Panc1 (cell line): ENCODE data around the gene ZCCHC7. TPM values are rescaled to one million over a fixed set of nuclear protein-coding genes. Genes with fewer than 3 reads are reported as not detected.
A peak's percentile ranks its signal among the peaks of the same experiment; 100 is the strongest.

Experiments
- ATAC-seq: fragments of 200-7000 bp; cut with Tn5 transposase; 2 replicates; pipeline ENCODE4 v1.9.1; 2020; ENCODE audit warnings: mild to moderate bottlenecking, moderate library complexity
- BruUV-seq: library from RNA; stranded (reverse); fragments of 400-500 nt; replicated peaks from 2 replicates; lab custom pipeline; 2021; lab: Mats Ljungman, UMichigan
- CTCF ChIA-PET: fragments of 300-600 bp; sonication (Branson Sonifier 250); formaldehyde crosslinking; loops from one replicate; lab custom pipeline; 2022; ENCODE audit warnings: antibody characterized with exemption; lab: Charles Lee
- POLR2A ChIA-PET: fragments of 300-600 bp; sonication (Branson Sonifier 250); formaldehyde crosslinking; loops from one replicate; lab custom pipeline; 2022; ENCODE audit warnings: antibody characterized with exemption; lab: Charles Lee
- DNase-seq: peaks from one replicate; pipeline ENCODE4 v3.0.0-alpha.2; 2010; ENCODE audit warnings: low read depth, low spot score
- H3K27ac ChIP-seq: 2 replicates; pipeline ENCODE4 v1.5.1; 2011; ENCODE audit warnings: mild to moderate bottlenecking, low read length, inconsistent platforms
- H3K27me3 ChIP-seq: fragments of 200-500 bp; sonication (Bioruptor generic); 2 replicates; pipeline ENCODE4 v1.6.0; 2014; ENCODE audit warnings: low read length, inconsistent platforms; ENCODE audit not compliant: control insufficient read depth, insufficient read depth
- H3K36me3 ChIP-seq: fragments of 200-500 bp; sonication (Bioruptor generic); 2 replicates; pipeline ENCODE4 v1.5.1; 2014; ENCODE audit warnings: inconsistent platforms, mild to moderate bottlenecking, low read length, moderate library complexity; ENCODE audit not compliant: control insufficient read depth, insufficient read depth
- H3K4me1 ChIP-seq: 2 replicates; pipeline ENCODE4 v1.5.1; 2011; ENCODE audit warnings: inconsistent platforms, mild to moderate bottlenecking, low read length, moderate library complexity; ENCODE audit not compliant: control insufficient read depth, insufficient read depth
- H3K4me3 ChIP-seq, 2 experiments: 2 replicates each; pipeline ENCODE4 v1.5.1; 2011 to 2012; ENCODE audit warnings: low read depth in 2 of 2, low read length in 2 of 2, mild to moderate bottlenecking in 2 of 2, inconsistent platforms in 1 of 2, moderate library complexity in 1 of 2
- H3K9me3 ChIP-seq: fragments of 200-500 bp; sonication (Bioruptor generic); 2 replicates; pipeline ENCODE4 v1.5.1; 2014; ENCODE audit warnings: low read depth, mild to moderate bottlenecking, inconsistent platforms, low read length, moderate library complexity; ENCODE audit not compliant: control insufficient read depth, insufficient read depth
- POLR2AphosphoS5 ChIP-seq: IDR thresholded peaks from 2 replicates; pipeline ENCODE4 v1.6.1; 2012; ENCODE audit warnings: mild to moderate bottlenecking, low read depth, low read length, moderate library complexity
- REST ChIP-seq, 2 experiments: IDR thresholded peaks; 2 replicates each; pipeline ENCODE4 v1.6.1; 2011 to 2012; ENCODE audit warnings: low read depth in 2 of 2, control low read depth in 1 of 2, low read length in 1 of 2, mild to moderate bottlenecking in 1 of 2, moderate library complexity in 1 of 2; ENCODE audit not compliant: insufficient read depth in 1 of 2
- SIN3A ChIP-seq: IDR thresholded peaks from 2 replicates; pipeline ENCODE4 v1.6.1; 2012; ENCODE audit warnings: low read depth, mild to moderate bottlenecking, low read length, moderate library complexity, borderline replicate concordance; ENCODE audit not compliant: insufficient read depth
- TCF7L2 ChIP-seq: IDR thresholded peaks from 2 replicates; pipeline ENCODE4 v1.6.1; 2011; ENCODE audit warnings: mild to moderate bottlenecking, low read depth, low read length, inconsistent platforms
- in situ Hi-C: cut with HindIII; loops from 2 replicates; pipeline ENCODE4 v1.10.0; 2016; ENCODE audit warnings: low sequenced_read_pairs, low pct_unique_long_range_greater_than_20kb
- intact Hi-C: fragments of 100-400 bp; cut with micrococcal nuclease; formaldehyde crosslinking; loops from one replicate; pipeline ENCODE4 v1.10.0; 2022; ENCODE audit not compliant: unreplicated experiment
- total RNA-seq: library from RNA; stranded (reverse); gene quantifications from one replicate; pipeline ENCODE4 v1.2.1, GENCODE V29; 2021; ENCODE audit not compliant: unreplicated experiment
- TF ChIP-seq, protein P1 (sequence below): fragments of 450-650 bp; IDR thresholded peaks from 2 replicates; pipeline ENCODE4 v1.5.1; 2017; ENCODE audit warnings: mild to moderate bottlenecking

Gene ZCCHC7
- total RNA-seq, 1 experiment from 2014 or later, result 43.7 TPM

DNA sequence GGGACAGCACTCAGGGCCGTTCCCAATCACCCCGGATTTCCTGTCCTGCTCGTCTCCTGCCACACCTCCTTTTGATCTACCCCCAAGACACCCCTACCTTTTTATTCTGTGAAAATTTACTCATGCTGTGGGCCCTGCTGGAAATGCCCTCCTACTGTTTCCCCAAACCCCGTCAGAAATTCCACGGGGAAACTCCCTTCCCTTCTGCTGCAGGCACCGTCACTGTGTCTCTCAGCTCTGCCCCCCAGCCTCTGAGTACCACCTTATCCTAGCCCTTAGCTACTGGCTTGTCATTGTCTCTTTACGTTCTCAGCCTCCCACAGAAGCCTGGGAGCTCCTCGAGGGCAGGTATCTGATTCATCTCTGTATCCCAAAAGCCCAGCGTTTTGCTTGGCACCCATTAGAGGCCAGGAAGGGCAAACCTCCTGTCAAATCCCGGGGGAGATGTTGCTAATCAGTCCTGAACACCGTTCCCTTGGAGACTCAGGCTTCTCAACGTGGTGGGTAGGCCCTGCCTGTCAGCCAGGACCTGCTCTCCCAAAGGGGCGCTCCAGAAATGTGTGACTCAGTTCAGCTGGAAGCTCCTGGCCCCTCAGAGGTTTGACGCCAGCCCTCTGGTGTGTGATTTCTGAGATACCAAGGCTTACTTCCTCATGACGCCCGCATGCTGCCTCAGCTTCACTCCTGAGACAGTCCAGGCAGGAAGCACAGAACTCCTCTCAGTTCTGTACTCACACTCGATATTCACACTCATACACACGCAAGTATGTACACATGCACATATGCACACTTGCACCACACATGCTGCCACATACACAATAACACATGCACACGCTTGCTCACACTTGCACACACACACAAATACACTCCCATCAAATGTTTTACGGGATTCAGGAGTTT is 251.4 kb downstream of the ZCCHC7 start:
- Histone ChIP-seq H3K27ac (no peak overlapping the region), H3K4me1 (no peaks in the 10 kb centered on the region), H3K27me3 (0 out of 2 replicates have a peak, but pooled peaks cover 2% of the 10 kb centered on the region), H3K36me3 (no peaks in the 10 kb centered on the region), H3K4me3 (no peak overlapping the region), H3K9me3 (no peaks in the 10 kb centered on the region)
- no TSS peak for BruUV-seq
- intact Hi-C loops (no loop called here), in situ Hi-C loops (no loop called here)
- ChIA-PET POLR2A (no interaction called here), CTCF (no interaction called here)
- no peak for TF ChIP-seq TCF7L2
- TF ChIP-seq, protein P1, sequence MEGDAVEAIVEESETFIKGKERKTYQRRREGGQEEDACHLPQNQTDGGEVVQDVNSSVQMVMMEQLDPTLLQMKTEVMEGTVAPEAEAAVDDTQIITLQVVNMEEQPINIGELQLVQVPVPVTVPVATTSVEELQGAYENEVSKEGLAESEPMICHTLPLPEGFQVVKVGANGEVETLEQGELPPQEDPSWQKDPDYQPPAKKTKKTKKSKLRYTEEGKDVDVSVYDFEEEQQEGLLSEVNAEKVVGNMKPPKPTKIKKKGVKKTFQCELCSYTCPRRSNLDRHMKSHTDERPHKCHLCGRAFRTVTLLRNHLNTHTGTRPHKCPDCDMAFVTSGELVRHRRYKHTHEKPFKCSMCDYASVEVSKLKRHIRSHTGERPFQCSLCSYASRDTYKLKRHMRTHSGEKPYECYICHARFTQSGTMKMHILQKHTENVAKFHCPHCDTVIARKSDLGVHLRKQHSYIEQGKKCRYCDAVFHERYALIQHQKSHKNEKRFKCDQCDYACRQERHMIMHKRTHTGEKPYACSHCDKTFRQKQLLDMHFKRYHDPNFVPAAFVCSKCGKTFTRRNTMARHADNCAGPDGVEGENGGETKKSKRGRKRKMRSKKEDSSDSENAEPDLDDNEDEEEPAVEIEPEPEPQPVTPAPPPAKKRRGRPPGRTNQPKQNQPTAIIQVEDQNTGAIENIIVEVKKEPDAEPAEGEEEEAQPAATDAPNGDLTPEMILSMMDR, result no peak
- no peak for TF ChIP-seq REST (IDR thresholded peaks at IDR 0.05; ENCODE audit: insufficient read depth in 1 of 2, low read depth in 2 of 2, low read length in 1 of 2)
- TF ChIP-seq POLR2AphosphoS5, result no peak
- TF ChIP-seq SIN3A, result no peak
- 0 out of 2 replicates have a peak, but pooled peaks have one; percentile 16 for ATAC-seq
- no peak for DNase-seq

GRCh38 chr9:37372839-37373238 is 252.5 kb downstream of the ZCCHC7 start:
- CTCF ChIA-PET, result interaction anchor here (1.2 kb wide), 1 partner anchor 38 kb away, joined by 3 read pairs; no protein-coding TSS in a partner anchor
- H3K27me3 ChIP-seq, result 0 out of 2 replicates have a peak, but pooled peaks cover 2% of the 10 kb centered on the region
- no peak overlapping the region for H3K4me3 ChIP-seq
- H3K36me3 ChIP-seq, result no peaks in the 10 kb centered on the region
- TF ChIP-seq, protein P1, result no peak
- TF ChIP-seq TCF7L2, result no peak
- TF ChIP-seq REST (IDR thresholded peaks at IDR 0.05; ENCODE audit: insufficient read depth in 1 of 2, low read depth in 2 of 2, low read length in 1 of 2), result no peak
- TF ChIP-seq POLR2AphosphoS5, result no peak
- no peak for TF ChIP-seq SIN3A
- no peaks in the 10 kb centered on the region for H3K4me1 ChIP-seq
- DNase-seq, result no peak
- in situ Hi-C loops, result no loop called here
- H3K9me3 ChIP-seq, result no peaks in the 10 kb centered on the region
- no peak overlapping the region for H3K27ac ChIP-seq
- BruUV-seq, result no TSS peak
- intact Hi-C loops, result no loop called here
- POLR2A ChIA-PET, result interaction anchor here (0.6 kb wide), 1 partner anchor 58 kb away, joined by 5 read pairs; no protein-coding TSS in a partner anchor
- no peak for ATAC-seq
